NCI-H1092 (cell line): Measurements from ENCODE around the gene EFNA5.

Experiments
- DNase-seq: peaks from one replicate; lab custom pipeline; 2025; lab: John Stamatoyannopoulos, UW

The EFNA5 gene

GRCh38 chr5:107672211-107673038 is 1.7 kb upstream of the EFNA5 start:
- DNase-seq, result peak; percentile 78

- no peak for DNase-seq
These were observed 1.0 kb upstream of the EFNA5 start for GRCh38 chr5:107671742-107672210.

GRCh38 chr5:107670087-107670931 is 428 bp downstream of the EFNA5 start:
- peak; percentile 23 for DNase-seq

DNA sequence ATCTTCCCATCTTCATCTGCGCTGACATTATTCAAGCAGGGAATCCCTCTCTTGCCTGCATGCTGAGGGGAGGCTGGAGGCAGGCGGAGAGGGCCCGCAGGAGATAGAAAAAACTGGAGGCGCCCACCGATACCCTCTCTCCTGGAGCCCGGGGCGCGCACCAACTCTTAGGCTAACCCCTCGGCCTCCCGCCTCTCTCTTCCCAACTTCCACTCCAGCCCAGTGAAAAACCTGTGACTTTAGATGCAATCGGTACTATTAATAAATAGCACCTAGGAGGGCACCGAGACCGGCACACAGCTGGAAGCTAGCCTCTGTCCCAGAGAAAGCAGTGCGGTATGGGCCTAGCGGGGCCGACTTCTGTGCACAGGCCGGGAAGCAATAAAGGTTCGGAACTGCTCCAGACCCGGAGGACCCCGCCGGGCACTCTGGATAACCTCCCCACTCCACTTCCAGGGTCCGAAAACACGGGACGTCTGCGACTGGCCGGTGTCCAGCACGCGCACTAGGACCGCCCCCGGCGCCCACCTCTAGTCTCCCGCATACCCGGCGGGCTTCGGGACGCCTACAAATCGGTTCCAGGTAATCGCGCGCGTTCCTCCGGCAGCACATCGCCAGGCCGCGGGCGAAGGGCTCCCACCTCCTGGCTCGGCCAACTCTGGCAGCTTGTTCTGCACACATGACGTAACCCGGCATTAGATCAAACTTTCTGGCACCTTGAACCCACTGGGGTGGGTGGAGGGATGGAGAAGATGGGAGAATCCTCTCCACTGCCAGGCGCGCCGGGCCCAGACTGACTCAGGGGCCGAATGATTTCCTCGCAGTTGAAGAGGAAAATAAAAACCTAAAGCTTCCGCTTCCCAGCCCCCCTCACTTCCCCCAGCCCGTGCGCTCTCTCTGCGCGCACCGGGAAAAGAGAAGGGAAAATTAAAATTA is 1.4 kb downstream of the EFNA5 start:
- DNase-seq, result no peak

GRCh38 chr5:107668154-107669095 is 2.3 kb downstream of the EFNA5 start:
- DNase-seq, result no peak

DNA sequence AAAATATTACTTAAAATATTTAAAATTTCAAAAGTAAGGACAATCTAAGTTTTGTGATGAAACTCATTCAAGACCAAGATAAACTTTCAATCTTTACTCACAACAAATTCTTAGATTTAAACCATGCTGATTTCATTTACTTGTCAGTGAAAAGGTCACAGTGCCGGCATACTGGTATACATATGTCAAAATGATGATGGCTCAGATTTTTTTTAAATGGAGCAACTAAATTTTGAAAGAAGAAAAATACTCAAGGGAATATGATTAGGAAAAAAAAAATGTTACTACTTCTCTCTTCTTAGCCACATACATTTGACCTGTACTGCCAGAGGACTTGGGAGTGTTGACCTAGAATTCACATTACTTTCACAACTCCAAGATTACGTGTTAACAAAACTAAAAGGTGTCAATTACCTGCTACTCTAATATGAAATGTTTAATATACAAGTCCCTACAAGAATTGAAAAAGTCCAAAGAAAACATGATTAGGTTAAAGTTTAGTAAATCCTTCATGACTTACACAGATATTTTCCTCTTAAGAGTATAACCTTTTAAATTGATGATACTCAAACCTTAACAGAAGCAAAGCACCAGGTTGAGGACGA is 4.6 kb downstream of the EFNA5 start:
- no peak for DNase-seq

DNA sequence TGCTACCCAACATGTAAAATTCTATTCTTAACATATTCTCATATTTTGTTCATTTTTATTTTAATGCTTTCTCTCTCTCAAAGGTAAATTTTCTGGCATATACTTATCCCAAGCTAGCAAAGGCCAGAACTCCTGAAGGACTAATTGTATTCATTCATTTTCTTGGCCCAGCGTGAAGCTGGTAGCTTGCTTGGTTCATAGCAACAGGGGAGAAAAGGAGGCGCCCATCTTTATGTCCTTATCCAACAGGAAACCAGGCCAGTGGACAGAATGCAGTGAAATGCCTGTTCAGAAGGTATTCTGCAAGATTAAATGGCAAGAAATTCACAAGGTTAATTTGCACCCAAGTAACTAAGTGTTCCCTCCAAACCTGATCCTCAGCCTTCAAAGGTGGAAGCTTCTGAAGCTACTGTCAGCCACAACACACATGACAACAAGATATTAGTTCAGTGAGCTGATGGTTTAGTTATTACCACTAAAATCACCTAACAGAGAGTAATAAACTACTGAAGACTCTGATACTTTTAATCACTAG is 5.6 kb downstream of the EFNA5 start:
- no peak for DNase-seq

GRCh38 chr5:107663697-107664096 is 7.0 kb downstream of the EFNA5 start:
- no peak for DNase-seq

DNA sequence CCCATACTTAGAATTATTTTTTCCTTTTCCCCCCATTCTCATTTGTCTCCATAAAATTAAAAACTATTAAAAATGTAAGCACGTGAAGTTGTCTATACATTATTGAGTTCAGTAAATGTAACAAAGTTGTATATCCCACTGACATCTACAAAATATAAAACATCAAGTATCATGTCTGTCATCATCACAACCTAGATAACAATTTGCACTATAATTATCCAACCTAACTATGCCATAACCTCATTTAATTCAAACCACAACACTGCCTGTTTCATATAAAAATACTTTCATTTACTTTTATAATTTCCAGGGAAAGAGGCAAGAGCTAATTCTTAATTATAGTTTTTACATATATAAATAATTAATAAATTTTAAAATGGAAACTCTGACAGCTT is 9.1 kb downstream of the EFNA5 start:
- no peak for DNase-seq

GRCh38 chr5:107661038-107661649 is 9.6 kb downstream of the EFNA5 start:
- no peak for DNase-seq

GRCh38 chr5:107658528-107658927 is 12.2 kb downstream of the EFNA5 start:
- DNase-seq, result no peak

DNA sequence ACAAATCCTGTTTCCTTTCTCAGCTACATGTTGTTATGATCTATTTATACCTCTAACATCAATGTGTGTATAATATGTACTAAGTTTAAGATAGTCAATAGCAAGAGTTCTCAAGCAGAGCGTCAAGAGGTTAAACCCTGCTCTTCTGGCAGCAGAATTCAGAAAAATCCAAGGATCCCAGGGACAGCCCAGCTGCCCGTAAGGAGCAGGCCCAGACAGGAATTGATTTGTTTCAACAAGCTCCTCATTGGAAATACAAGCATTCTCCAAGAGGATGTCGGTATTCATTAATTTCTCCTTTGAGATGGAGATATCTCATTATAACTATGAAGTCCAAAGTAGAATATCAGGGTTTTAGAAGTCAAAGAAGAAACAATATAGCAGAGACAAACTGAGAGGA is 14.9 kb downstream of the EFNA5 start:
- no peak for DNase-seq

GRCh38 chr5:107654827-107655226 is 15.9 kb downstream of the EFNA5 start:
- no peak for DNase-seq

DNA sequence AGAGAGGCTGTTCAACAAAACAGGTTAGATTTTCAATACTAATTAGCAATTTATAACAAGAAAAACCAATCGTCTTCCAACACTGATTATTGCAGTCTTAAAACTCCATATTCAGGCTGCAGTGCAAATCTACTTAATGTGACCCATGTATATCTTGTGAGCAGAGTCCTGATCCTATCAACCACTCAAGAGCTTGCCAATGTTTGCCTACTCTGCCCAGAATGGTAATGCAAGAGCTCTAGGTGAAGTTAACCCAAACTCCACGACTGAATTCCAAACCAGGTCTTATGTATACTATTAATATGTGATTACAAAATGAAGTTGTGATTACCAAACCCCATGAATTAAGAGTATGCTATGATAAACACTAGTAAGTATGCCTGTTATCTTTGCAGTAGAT is 17.1 kb downstream of the EFNA5 start:
- DNase-seq, result no peak

DNA sequence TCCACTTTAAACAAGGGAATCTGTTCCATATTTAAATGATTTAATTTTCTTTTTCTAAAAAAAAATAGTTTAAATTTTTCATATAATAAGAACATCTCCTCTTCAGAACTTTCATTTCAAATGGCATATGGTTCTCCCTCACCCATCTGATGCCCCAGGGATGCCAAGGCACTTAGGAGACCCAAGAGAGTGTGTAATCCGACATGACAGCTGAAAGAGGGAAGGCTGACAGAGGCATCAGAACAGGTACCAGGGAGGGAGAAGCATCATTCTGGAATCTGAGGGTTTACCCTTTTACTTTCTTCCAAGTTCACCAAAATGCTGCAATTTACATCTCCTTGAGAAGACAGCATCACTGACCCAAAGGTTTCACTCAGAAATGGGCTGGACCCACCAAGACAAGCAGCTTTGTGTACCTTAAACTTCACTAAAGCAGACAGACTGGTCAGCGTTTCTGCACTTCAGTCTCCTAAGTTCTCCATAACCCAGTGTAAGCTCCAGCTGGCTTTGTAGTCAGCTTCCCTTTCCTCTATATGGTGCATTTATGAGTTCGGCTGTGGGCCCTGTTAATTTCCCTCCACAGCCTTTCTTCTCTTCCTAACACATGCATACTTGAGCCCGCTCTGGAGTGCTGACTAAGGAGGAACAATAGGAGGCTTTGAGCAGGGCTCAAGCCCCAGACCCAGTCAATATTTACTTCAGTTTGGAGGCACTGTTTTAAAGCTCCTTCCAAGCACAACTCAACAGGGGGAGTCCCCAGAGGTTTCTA is 17.7 kb downstream of the EFNA5 start:
- DNase-seq, result no peak

GRCh38 chr5:107652408-107652807 is 18.3 kb downstream of the EFNA5 start:
- no peak for DNase-seq

GRCh38 chr5:107651325-107651724 is 19.4 kb downstream of the EFNA5 start:
- no peak for DNase-seq

- DNase-seq, result no peak
These were observed 24.3 kb downstream of the EFNA5 start for GRCh38 chr5:107646418-107646817.

GRCh38 chr5:107640568-107640967 is 30.2 kb downstream of the EFNA5 start:
- no peak for DNase-seq
